H9 (cell line): ENCODE measurements around the gene SPATA18. TPM values are rescaled to one million over a fixed set of nuclear protein-coding genes. Genes with fewer than 3 reads are reported as not detected.

Experiments used
- DNase-seq: peaks from one replicate; pipeline ENCODE4 v3.0.0-alpha.2; 2017
- H2AFZ ChIP-seq: one replicate; pipeline ENCODE4 v1.6.1; 2013; ENCODE audit warnings: mild to moderate bottlenecking, low read length, control low read depth, moderate library complexity
- H2AK5ac ChIP-seq: 2 replicates; pipeline ENCODE4 v1.6.1; 2013; ENCODE audit warnings: low read length, control low read depth, mixed read lengths; ENCODE audit not compliant: insufficient read length
- H2BK120ac ChIP-seq: one replicate; pipeline ENCODE4 v1.6.1; 2013; ENCODE audit warnings: low read depth, mild to moderate bottlenecking, low read length, control low read depth, inconsistent platforms; ENCODE audit not compliant: poor library complexity, severe bottlenecking
- H2BK12ac ChIP-seq: 2 replicates; pipeline ENCODE4 v1.6.1; 2013; ENCODE audit warnings: low read length, control low read depth, mixed read lengths, low read depth; ENCODE audit not compliant: insufficient read length
- H2BK15ac ChIP-seq: 2 replicates; pipeline ENCODE4 v1.6.1; 2013; ENCODE audit warnings: low read depth, low read length, control low read depth
- H2BK20ac ChIP-seq: one replicate; pipeline ENCODE4 v1.6.1; 2013; ENCODE audit warnings: low read depth, mild to moderate bottlenecking, low read length, control low read depth, inconsistent platforms; ENCODE audit not compliant: poor library complexity, severe bottlenecking
- H2BK5ac ChIP-seq: 2 replicates; pipeline ENCODE4 v1.6.1; 2013; ENCODE audit warnings: low read length, control low read depth, mixed read lengths; ENCODE audit not compliant: insufficient read length
- H3K14ac ChIP-seq: 2 replicates; pipeline ENCODE4 v1.6.1; 2013; ENCODE audit warnings: low read length, control low read depth; ENCODE audit not compliant: insufficient read depth
- H3K18ac ChIP-seq: 2 replicates; pipeline ENCODE4 v1.6.1; 2013; ENCODE audit warnings: low read depth, mild to moderate bottlenecking, mixed read lengths, low read length, control low read depth; ENCODE audit not compliant: insufficient read length
- H3K23ac ChIP-seq: 2 replicates; pipeline ENCODE4 v1.6.1; 2013; ENCODE audit warnings: low read length, control low read depth, mixed read lengths, low read depth; ENCODE audit not compliant: insufficient read length
- H3K23me2 ChIP-seq: 2 replicates; pipeline ENCODE4 v1.6.1; 2013; ENCODE audit warnings: low read depth, mild to moderate bottlenecking, mixed read lengths, low read length, control low read depth; ENCODE audit not compliant: insufficient read length, poor library complexity, severe bottlenecking
- H3K27ac ChIP-seq: 2 replicates; pipeline ENCODE4 v1.5.1; 2013; ENCODE audit warnings: low read length, control low read depth, mixed read lengths, low read depth; ENCODE audit not compliant: insufficient read length
- H3K27me3 ChIP-seq: 2 replicates; pipeline ENCODE4 v1.6.1; 2013; ENCODE audit warnings: low read length, control low read depth, inconsistent platforms; ENCODE audit not compliant: insufficient read depth
- H3K4ac ChIP-seq: 2 replicates; pipeline ENCODE4 v1.6.1; 2013; ENCODE audit warnings: low read depth, mild to moderate bottlenecking, control low read depth, inconsistent platforms, low read length, moderate library complexity
- H3K4me1 ChIP-seq: 2 replicates; pipeline ENCODE4 v1.6.1; 2013; ENCODE audit warnings: low read length, control low read depth, inconsistent platforms; ENCODE audit not compliant: insufficient read depth
- H3K4me2 ChIP-seq: 2 replicates; pipeline ENCODE4 v1.6.1; 2013; ENCODE audit warnings: low read length, control low read depth, mixed read lengths; ENCODE audit not compliant: insufficient read length, insufficient read depth
- H3K56ac ChIP-seq: 2 replicates; pipeline ENCODE4 v1.6.1; 2013; ENCODE audit warnings: low read depth, mild to moderate bottlenecking, mixed read lengths, low read length, control low read depth; ENCODE audit not compliant: insufficient read length
- H3K79me1 ChIP-seq: 2 replicates; pipeline ENCODE4 v1.6.1; 2013; ENCODE audit warnings: low read depth, mild to moderate bottlenecking, moderate library complexity, low read length, control low read depth, inconsistent platforms; ENCODE audit not compliant: insufficient read depth, poor library complexity, severe bottlenecking
- H3K79me2 ChIP-seq: 2 replicates; pipeline ENCODE4 v1.6.1; 2013; ENCODE audit warnings: low read length, control low read depth, inconsistent platforms; ENCODE audit not compliant: insufficient read depth
- H3K9ac ChIP-seq: 2 replicates; pipeline ENCODE4 v1.6.1; 2013; ENCODE audit warnings: low read length, control low read depth, mixed read lengths; ENCODE audit not compliant: insufficient read length; ENCODE audit errors: extremely low read depth
- H3K9me3 ChIP-seq: one replicate; pipeline ENCODE4 v1.6.1; 2013; ENCODE audit warnings: low read depth, low read length, inconsistent platforms; ENCODE audit not compliant: control insufficient read depth
- H3T11ph ChIP-seq: one replicate; pipeline ENCODE4 v1.6.1; 2013; ENCODE audit warnings: mild to moderate bottlenecking, low read length, control low read depth, inconsistent platforms
- H4K20me1 ChIP-seq: one replicate; pipeline ENCODE4 v1.6.1; 2013; ENCODE audit not compliant: control insufficient read depth, insufficient read length, insufficient read depth
- H4K5ac ChIP-seq: 2 replicates; pipeline ENCODE4 v1.6.1; 2013; ENCODE audit warnings: low read depth, mild to moderate bottlenecking, mixed read lengths, low read length, control low read depth; ENCODE audit not compliant: insufficient read length
- H4K8ac ChIP-seq: replicated peaks from 2 replicates; pipeline ENCODE4 v1.6.1; 2013; ENCODE audit warnings: low read length, control low read depth, mixed read lengths, low read depth; ENCODE audit not compliant: insufficient read length
- H4K91ac ChIP-seq: 2 replicates; pipeline ENCODE4 v1.6.1; 2013; ENCODE audit warnings: low read depth, mild to moderate bottlenecking, moderate library complexity, mixed read lengths, low read length, control low read depth; ENCODE audit not compliant: insufficient read length
- H3K27ac Mint-ChIP-seq, 3 experiments: 2 replicates in 2 of 3; 3 replicates in 1 of 3; pipeline ENCODE4 v1.8.0; 2020 to 2021; ENCODE audit warnings: mixed read lengths in 3 of 3, mild to moderate bottlenecking in 1 of 3, moderate library complexity in 1 of 3
- H3K27me3 Mint-ChIP-seq: 2 replicates; pipeline ENCODE4 v1.8.0; 2021; ENCODE audit warnings: low read depth, mild to moderate bottlenecking, moderate library complexity, mixed read lengths
- H3K36me3 Mint-ChIP-seq, 3 experiments: 2 replicates in 2 of 3; 3 replicates in 1 of 3; pipeline ENCODE4 v1.8.0; 2020 to 2021; ENCODE audit warnings: low read depth in 3 of 3, mixed read lengths in 3 of 3; ENCODE audit not compliant: insufficient read depth in 1 of 3
- H3K4me1 Mint-ChIP-seq, 2 experiments: 2 replicates each; pipeline ENCODE4 v1.8.0; 2020; ENCODE audit warnings: mixed read lengths in 2 of 2
- H3K4me3 Mint-ChIP-seq, 2 experiments: 2 replicates in 1 of 2; 3 replicates in 1 of 2; pipeline ENCODE4 v1.8.0; 2020 to 2021; ENCODE audit warnings: mild to moderate bottlenecking in 2 of 2, mixed read lengths in 2 of 2, moderate library complexity in 1 of 2
- H3K9me3 Mint-ChIP-seq, 2 experiments: 2 replicates in 1 of 2; 3 replicates in 1 of 2; pipeline ENCODE4 v1.8.0; 2020; ENCODE audit warnings: mild to moderate bottlenecking in 2 of 2, mixed read lengths in 2 of 2, moderate library complexity in 1 of 2
- WGBS: extraction: QIAGEN DNeasy Blood & Tissue Kit; methylation state at CpG from one replicate; pipeline ENCODE4 v1.1.7; 2013; ENCODE audit warnings: missing lambda C conversion rate, low lambda C conversion rate, mixed read lengths; ENCODE audit not compliant: insufficient read length; ENCODE audit errors: extremely low coverage; 5-methylcytosine and 5-hydroxymethylcytosine counted together
- total RNA-seq: library from RNA; stranded (reverse); gene quantifications from 2 replicates; pipeline ENCODE4 v1.2.1, GENCODE V29; 2021
- TF ChIP-seq, protein P1 (sequence below): fragments of 200-600 bp; sonication (generic); conservative IDR thresholded peaks from 3 replicates; pipeline ENCODE4 v1.8.0; 2021; ENCODE audit warnings: antibody characterized with exemption, mild to moderate bottlenecking

Gene SPATA18
- total RNA-seq, 1 experiment from 2014 or later = 3.9 TPM

DNA sequence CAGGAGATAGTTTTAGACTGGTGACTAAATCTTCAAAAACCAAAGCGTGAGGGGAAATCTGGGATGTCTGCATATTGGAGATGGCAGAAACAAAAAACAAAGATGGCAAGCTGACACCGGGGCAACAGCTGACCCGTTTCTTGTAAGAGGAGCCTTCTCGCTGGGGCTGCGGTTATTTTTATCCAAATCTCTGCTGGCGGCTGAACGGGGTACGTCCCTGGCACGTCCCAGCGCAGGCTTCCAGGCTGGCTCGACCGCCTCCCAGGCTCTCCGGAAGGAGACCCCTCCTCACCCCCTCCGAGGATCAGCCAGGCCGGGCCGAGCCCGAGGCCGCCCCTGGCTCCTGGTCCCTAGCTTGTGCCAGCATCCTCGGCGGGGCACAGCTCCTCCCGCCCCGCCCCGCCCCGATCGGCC lies 13.4 kb upstream of the SPATA18 start:
- Histone ChIP-seq H4K5ac (no peak overlapping the region), H3K79me2 (no peaks in the 10 kb centered on the region), H2BK20ac (no peak overlapping the region), H3K18ac (peak overlapping the region; percentile 5), H3K23ac (no peak overlapping the region), H2AFZ (no peak overlapping the region), H3K9me3 (no peaks in the 10 kb centered on the region), H3K23me2 (no peaks in the 10 kb centered on the region), H2BK120ac (no peak overlapping the region), H3K56ac (no peak overlapping the region), H3K4me2 (peak overlapping the region; percentile 38), H3T11ph (no peak overlapping the region), H2BK12ac (no peak overlapping the region), H3K4me1 (no peaks in the 10 kb centered on the region), H3K27me3 (no peaks in the 10 kb centered on the region), H3K4ac (no peak overlapping the region), H4K20me1 (no peaks in the 10 kb centered on the region), H3K14ac (peak overlapping the region; percentile 78; the same call in 1 of the 2 replicates), H2BK5ac (no peak overlapping the region), H2AK5ac (no peak overlapping the region), H3K27ac (no peak overlapping the region), H3K9ac (peak overlapping the region; percentile 28), H4K8ac (no peak overlapping the region), H2BK15ac (no peak overlapping the region), H4K91ac (no peak overlapping the region), H3K79me1 (no peaks in the 10 kb centered on the region)
- peaks cover 22 to 27% of the 10 kb centered on the region in 2 experiments for H3K4me1 Mint-ChIP-seq
- no CpG with 5 or more reads among the region's 25 CpGs for WGBS
- H3K4me3 Mint-ChIP-seq = peak overlapping the region; percentile 77 to 89
- TF ChIP-seq, protein P1, sequence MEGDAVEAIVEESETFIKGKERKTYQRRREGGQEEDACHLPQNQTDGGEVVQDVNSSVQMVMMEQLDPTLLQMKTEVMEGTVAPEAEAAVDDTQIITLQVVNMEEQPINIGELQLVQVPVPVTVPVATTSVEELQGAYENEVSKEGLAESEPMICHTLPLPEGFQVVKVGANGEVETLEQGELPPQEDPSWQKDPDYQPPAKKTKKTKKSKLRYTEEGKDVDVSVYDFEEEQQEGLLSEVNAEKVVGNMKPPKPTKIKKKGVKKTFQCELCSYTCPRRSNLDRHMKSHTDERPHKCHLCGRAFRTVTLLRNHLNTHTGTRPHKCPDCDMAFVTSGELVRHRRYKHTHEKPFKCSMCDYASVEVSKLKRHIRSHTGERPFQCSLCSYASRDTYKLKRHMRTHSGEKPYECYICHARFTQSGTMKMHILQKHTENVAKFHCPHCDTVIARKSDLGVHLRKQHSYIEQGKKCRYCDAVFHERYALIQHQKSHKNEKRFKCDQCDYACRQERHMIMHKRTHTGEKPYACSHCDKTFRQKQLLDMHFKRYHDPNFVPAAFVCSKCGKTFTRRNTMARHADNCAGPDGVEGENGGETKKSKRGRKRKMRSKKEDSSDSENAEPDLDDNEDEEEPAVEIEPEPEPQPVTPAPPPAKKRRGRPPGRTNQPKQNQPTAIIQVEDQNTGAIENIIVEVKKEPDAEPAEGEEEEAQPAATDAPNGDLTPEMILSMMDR = no peak
- DNase-seq = peak; percentile 64
- peak overlapping the region in 1 of 3 experiments; percentile 32; a peak in 4 of 7 replicates for H3K27ac Mint-ChIP-seq
- no peaks in the 10 kb centered on the region; a peak in 1 of 5 replicates for H3K9me3 Mint-ChIP-seq
- peaks cover 0 to 3% (median 0%) of the 10 kb centered on the region in 3 experiments; a peak in 2 of 7 replicates for H3K36me3 Mint-ChIP-seq
- H3K27me3 Mint-ChIP-seq = peaks cover 30% of the 10 kb centered on the region
